ENCODE data around the gene CELF1. TPM values are rescaled to one million over a fixed set of nuclear protein-coding genes. Genes with fewer than 3 reads are reported as not detected.

The CELF1 gene
- total RNA-seq, 2 experiments from 2014 or later = 103 to 111 TPM

DNA sequence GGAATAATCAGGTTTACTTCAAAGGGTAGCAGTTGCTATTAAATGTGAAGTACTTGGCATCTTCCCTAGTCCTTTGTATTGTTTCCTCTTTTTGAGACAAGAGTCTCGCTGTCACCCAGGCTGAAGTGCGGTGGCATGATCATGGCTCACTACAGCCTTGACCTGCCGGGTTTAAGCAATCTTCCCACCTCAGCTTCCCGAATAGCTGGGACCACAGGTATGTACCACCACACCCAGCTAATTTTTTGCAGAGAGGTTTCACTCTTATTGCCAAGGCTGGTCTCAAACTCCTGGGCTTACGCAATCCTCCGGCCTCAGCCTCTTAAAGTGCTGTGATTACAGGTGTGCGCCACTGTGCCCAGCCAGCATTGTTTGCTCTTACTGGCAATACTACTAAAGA lies 67.8 kb downstream of the CELF1 start:
- H3K4me1 ChIP-seq (ENCODE audit: insufficient read depth, low read length) = no peaks in the 10 kb centered on the region
- Mint-ChIP-seq H3K27me3 (no peaks in the 10 kb centered on the region), H3K36me3 (ENCODE audit: low read depth) (peaks cover 89% of the 10 kb centered on the region), H3K27ac (no peak overlapping the region), H3K4me3 (no peak overlapping the region), H3K4me1 (ENCODE audit: low read depth) (no peaks in the 10 kb centered on the region), H3K9me3 (no peaks in the 10 kb centered on the region)
- no peak overlapping the region for H3K27ac ChIP-seq (ENCODE audit: low read depth in 1 of 2, low read length in 2 of 2)
- H3K4me3 ChIP-seq (ENCODE audit: low read length) = no peak overlapping the region
- H3K27me3 ChIP-seq (ENCODE audit: control insufficient read depth in 1 of 2, insufficient read depth in 2 of 2, low read length in 2 of 2) = no peaks in the 10 kb centered on the region
- ChIA-PET CTCF (no interaction called here), POLR2A (no interaction called here)
- ATAC-seq (ENCODE audit: poor library complexity) (no peak), DNase-seq (no peak)
- H3K36me3 ChIP-seq (ENCODE audit: insufficient read depth, low read length) = peaks cover 80% of the 10 kb centered on the region
- no peaks in the 10 kb centered on the region for H3K9me3 ChIP-seq (ENCODE audit: control insufficient read depth in 1 of 2, insufficient read depth in 1 of 2, low read length in 2 of 2)
- TF ChIP-seq CTCF (IDR thresholded peaks at IDR 0.05) = no peak
- intact Hi-C loops (cut with DNase I, micrococcal nuclease) = no loop called here

DNA sequence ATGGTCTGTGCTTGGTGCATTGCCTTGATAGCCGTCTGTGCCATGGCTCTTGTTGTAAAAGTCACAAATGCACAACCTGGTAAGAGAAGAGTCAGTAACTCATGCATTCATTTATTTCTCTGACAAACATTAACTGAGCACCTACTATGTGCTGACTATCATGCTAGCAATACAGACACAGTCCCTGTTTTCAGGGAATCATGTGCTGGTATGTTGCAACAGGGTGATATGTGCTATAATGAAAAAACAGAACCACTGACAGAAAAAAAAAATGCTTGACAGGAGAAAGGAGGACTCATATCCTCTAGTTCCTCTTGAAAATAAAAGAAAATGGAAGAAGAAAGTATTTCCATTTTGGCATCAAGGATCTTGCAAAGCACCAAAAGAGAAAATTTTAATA lies 69.5 kb downstream of the CELF1 start:
- Mint-ChIP-seq H3K4me3 (no peak overlapping the region), H3K27ac (no peak overlapping the region), H3K9me3 (no peaks in the 10 kb centered on the region), H3K4me1 (ENCODE audit: low read depth) (no peaks in the 10 kb centered on the region), H3K36me3 (ENCODE audit: low read depth) (peaks cover 93% of the 10 kb centered on the region), H3K27me3 (no peaks in the 10 kb centered on the region)
- intact Hi-C loops (cut with DNase I, micrococcal nuclease) = no loop called here
- Histone ChIP-seq H3K9me3 (ENCODE audit: control insufficient read depth in 1 of 2, insufficient read depth in 1 of 2, low read length in 2 of 2) (no peaks in the 10 kb centered on the region), H3K4me3 (ENCODE audit: low read length) (no peak overlapping the region), H3K27me3 (ENCODE audit: control insufficient read depth in 1 of 2, insufficient read depth in 2 of 2, low read length in 2 of 2) (no peaks in the 10 kb centered on the region), H3K36me3 (ENCODE audit: insufficient read depth, low read length) (peaks cover 88% of the 10 kb centered on the region), H3K4me1 (ENCODE audit: insufficient read depth, low read length) (no peaks in the 10 kb centered on the region), H3K27ac (ENCODE audit: low read depth in 1 of 2, low read length in 2 of 2) (no peak overlapping the region)
- POLR2A ChIA-PET = no interaction called here
- TF ChIP-seq CTCF (IDR thresholded peaks at IDR 0.05) = no peak
- CTCF ChIA-PET = interaction anchor here (1.5 kb wide), 1 partner anchor 11 kb away, joined by 3 read pairs; no protein-coding TSS in a partner anchor
- ATAC-seq (ENCODE audit: poor library complexity) (no peak), DNase-seq (no peak)

- POLR2A ChIA-PET = interaction anchor here (1.1 kb wide), 1 partner anchor 27 kb away, joined by 4 read pairs; no protein-coding TSS in a partner anchor
- CTCF ChIA-PET = interaction anchor here (0.6 kb wide), 2 partner anchors 232 to 453 kb away, joined by 3 to 4 read pairs; partner anchors contain the start of gene ACP2
These were observed 72.2 kb downstream of the CELF1 start for GRCh38 chr11:47480762-47481161.

More at GRCh38 chr11:47480762-47481161, 72.2 kb downstream of the CELF1 start:
- peaks cover 94% of the 10 kb centered on the region for H3K36me3 Mint-ChIP-seq (ENCODE audit: low read depth)
- Histone ChIP-seq H3K36me3 (ENCODE audit: insufficient read depth, low read length) (peaks cover 90% of the 10 kb centered on the region), H3K9me3 (ENCODE audit: control insufficient read depth in 1 of 2, insufficient read depth in 1 of 2, low read length in 2 of 2) (no peaks in the 10 kb centered on the region), H3K4me1 (ENCODE audit: insufficient read depth, low read length) (no peaks in the 10 kb centered on the region), H3K27ac (ENCODE audit: low read depth in 1 of 2, low read length in 2 of 2) (no peak overlapping the region), H3K27me3 (ENCODE audit: control insufficient read depth in 1 of 2, insufficient read depth in 2 of 2, low read length in 2 of 2) (no peaks in the 10 kb centered on the region), H3K4me3 (ENCODE audit: low read length) (no peak overlapping the region)
- H3K27ac Mint-ChIP-seq = no peak overlapping the region
- H3K27me3 Mint-ChIP-seq = no peaks in the 10 kb centered on the region
- no peak for DNase-seq
- H3K4me1 Mint-ChIP-seq (ENCODE audit: low read depth) = no peaks in the 10 kb centered on the region
- intact Hi-C loops (cut with DNase I, micrococcal nuclease) = no loop called here
- no peak for TF ChIP-seq CTCF (IDR thresholded peaks at IDR 0.05)
- peak; percentile 37 for ATAC-seq (ENCODE audit: poor library complexity)
- H3K4me3 Mint-ChIP-seq = no peak overlapping the region
- H3K9me3 Mint-ChIP-seq = no peaks in the 10 kb centered on the region
